GM19193 (cell line): ENCODE measurements around the gene GSTO1.

Experiments used
- POLR2A ChIP-seq: IDR thresholded peaks from 4 replicates; pipeline ENCODE4 v1.6.1; 2011; ENCODE audit not compliant: insufficient read depth, insufficient read length; ENCODE audit errors: extremely low read depth

Gene GSTO1

DNA sequence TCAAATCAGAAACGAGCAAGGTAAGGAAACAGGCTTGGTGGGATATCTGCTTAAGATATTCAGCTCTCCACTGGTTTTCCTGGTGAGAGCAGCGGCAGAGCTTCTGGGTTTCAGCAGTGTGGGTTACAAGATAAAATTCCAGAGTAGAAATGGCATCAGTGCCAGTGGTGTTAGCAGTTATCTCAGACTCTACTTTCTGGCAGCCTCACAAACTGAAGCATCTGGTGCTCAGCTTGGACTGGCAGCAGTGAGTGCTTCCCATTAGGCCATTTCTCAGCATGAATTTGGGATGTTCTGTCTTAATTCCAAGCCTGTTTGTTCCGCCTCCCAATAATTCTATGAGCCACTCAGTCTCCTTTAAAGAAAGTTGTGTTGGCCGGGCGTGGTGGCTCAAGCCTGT, 7.4 kb downstream of the GSTO1 start:
- no peak for TF ChIP-seq POLR2A

DNA sequence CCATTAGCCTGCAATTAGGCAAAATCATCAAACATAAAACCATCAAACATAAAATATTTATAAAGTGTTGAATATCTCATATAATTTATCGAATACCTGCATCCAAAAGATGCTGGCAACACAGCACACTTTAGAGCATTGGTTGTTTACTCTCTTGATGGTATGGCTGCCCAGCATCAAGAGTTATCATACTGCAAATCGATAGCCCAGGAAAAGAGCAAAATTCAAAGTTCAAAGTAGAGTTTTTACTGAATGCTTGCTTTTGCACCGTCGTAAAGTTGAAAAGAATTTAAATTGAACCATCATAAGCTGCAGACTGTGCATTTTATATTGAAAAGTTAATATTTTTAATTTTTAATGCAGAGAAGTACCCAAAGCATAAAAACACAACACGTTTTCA, 10.1 kb downstream of the GSTO1 start:
- no peak for TF ChIP-seq POLR2A

DNA sequence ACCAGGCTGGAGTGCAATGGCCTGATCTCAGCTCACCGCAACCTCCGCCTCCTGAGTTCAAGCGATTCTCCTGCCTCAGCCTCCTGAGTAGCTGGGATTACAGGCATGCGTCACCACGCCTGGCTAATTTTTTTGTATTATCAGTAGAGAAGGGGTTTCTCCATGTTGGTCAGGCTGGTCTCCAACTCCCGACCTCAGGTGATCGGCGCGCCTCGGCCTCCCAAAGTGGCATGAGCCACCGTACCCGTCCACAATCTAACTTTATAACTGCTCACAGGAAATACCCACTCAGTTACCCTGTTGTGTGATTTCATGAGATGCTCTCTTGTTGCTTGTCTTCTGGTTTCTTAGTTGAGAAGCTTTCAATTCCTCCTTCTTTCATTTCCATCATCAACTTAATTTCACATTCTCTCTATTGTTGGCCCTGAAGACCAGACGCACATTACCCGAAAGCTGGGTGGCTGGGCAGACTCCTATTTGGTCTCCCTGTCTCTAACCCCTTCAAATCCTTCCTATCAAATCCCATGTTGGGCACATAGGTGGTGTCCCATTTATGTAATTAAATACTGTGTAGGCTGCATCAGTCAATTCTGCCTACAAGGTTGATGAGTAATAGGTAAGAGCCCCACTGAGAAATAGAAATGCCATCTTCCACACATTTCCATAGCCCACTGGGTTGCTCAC, 13.2 kb downstream of the GSTO1 start:
- no peak for TF ChIP-seq POLR2A

DNA sequence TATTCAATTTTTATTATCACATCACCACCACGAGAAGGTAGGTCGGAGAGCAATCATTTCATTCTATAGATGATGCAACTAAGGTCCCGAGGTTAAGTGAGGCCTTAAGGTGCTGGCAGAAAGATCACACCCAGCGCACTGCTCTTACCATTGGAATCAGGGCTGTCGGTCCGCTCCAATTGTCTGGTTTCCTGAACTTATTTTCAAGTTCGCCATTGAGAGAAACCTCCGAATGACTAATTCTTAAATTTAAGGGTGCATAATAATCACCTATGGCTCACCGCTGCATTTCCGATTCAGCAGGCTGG, 13.7 kb downstream of the GSTO1 start:
- no peak for TF ChIP-seq POLR2A

DNA sequence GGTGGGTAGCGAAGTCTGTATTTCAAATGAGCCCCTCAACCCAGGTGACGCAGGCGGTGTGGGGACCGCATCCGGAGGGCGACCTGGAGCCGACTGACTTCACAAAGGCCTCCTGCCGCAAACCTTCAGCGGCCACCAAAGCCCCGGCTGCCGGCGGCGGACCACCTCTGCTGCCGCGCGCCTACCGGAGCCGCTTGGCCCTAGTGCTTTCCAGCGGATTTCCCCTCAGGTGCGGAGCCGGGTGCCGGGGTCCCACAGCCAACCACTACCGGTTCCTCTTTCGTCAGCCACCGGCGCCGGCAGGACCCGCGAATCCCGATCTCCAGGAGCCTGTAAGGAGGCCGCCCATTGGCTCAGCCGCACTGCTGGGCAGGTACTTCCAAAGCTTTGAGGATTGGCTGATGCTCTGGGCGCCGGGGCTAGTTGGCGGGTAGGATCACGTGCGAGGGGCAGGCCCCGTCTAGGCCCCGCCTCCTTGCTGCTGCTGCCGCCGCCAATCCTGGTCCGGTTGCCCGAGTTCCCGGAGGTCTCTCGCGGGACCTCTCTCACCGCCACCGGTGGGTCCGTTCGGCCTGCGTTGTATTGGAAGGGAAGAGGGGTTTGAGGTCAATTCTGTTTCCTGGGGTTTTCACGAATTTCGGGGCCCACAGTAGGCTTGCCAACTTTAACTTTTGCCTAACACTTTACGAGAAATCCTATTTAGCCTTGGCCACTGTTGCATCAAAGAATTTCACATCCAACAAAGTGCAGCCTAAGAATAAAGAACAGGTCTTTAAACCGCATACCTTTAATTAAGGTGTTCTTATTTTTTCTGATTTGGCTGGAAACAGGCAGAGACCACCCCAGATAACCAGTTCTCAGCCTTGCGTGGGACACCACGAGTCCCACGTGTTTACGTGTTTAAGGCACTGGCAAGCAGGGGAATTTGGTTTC, 14.3 kb downstream of the GSTO1 start, which contains the start of gene GSTO2:
GSTO2 (plus strand) TSS at position 472 of the 933 bp plus-strand sequence. CDS start 5,732 bp downstream, outside the sequence.
- TF ChIP-seq POLR2A = peak; percentile 95

DNA sequence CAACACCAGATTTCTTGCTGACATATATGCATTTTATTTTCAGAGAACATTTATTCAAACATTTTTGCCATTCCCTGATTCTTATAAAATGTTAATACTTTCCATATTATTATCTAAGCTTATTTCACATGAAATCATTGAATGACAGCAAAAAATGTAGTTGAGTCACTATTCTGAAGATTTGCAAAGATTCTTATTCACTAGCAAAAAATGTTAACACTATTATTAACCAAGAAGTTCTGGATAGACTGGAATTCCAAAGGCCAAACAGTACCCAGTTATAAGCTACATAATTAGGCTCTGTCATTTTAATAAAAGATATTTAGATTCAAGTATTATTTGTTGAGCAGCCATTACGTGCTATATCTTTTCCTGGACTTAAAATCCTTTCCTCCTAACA, 18.6 kb downstream of the GSTO1 start:
- no peak for TF ChIP-seq POLR2A

DNA sequence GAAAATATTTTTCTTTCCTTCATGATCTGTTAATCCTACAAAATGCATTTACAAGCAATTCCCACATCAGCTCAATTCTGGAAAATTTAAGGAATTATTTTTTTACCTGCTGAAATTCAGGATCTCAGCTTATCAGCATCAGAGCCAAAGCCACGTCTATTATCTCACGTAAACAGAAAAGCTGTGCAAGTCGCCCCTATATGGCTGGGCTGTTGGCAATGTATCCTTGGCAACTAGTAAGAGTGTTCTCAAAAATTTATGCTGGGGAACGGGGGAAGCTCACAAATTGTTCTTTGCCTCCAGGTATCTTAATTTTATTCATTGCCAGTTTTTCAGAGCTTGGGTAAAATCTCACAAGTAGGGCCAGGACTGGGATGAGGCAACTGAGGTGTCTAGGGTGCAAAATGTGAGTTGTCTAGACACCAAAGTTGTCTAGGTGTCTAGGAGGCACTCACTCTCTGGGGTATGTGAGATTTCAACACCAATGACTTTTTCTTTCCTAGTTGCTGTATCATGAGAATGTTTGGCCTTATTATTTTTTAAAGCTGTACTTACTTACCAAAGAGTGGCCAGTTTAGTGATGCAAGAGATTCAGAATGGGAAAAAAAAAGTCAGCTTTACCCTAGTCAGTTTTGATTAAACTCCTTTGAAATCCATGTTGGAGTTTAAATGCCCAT, 19.3 kb downstream of the GSTO1 start:
- TF ChIP-seq POLR2A = no peak

DNA sequence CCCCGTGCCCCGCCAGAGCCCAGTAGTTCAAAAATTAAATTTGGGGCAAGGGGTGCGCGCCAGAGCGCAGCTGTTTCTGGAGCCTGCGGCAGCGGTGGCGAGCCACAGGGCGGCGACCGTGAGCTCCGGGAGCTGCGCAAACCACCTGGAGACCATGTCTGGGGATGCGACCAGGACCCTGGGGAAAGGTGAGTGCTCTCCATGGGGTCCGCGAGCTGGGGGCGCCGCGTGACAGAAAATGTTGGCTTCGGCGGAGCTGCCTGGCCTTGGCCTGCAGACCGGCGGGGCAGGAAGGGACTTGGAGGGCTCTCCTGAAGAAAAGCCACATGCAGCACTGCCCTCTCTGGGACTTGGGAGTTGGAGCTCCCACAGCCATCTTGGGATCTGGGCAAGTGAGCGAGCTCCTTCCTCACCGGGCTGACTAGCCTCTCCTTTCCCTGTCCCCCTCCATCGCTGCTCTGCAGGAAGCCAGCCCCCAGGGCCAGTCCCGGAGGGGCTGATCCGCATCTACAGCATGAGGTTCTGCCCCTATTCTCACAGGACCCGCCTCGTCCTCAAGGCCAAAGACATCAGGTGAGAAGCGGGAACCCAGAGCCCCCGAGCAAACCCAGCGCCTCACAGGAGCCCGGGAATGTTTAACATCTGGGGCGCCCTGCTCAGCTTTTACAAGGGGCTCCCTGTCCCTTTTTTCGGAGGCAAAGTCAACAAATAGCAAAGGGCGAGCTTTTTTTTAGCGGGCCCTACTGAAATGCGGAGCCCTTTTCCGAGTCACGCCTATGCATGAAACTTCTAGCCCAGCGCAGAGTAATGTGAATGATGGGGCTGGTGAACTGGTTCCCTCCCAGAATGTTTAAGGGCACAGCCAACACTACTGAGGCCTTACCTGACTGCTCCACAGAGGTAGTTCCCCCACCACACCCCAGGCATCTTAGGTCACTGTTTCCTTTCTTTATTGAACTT, 20.4 kb downstream of the GSTO1 start:
- TF ChIP-seq POLR2A = no peak

DNA sequence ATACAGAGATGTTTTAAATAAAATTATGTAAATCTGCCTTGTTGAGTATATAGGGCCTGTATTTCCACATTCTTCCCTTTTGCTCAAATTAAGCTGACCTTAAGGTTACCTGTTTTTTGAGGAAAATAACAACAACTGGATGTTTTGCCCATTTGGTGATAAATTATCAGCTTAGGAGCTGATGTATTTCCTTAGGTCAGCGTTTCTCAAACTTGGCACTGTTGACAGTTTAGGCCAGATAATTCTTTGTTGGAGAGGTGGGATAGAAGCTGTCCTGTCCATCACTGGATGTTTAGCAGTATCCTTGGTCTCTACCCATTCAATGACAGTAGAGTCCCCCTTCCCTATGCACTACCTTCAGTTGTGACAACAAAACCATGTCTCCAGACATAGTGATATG, 21.5 kb downstream of the GSTO1 start:
- TF ChIP-seq POLR2A = no peak

DNA sequence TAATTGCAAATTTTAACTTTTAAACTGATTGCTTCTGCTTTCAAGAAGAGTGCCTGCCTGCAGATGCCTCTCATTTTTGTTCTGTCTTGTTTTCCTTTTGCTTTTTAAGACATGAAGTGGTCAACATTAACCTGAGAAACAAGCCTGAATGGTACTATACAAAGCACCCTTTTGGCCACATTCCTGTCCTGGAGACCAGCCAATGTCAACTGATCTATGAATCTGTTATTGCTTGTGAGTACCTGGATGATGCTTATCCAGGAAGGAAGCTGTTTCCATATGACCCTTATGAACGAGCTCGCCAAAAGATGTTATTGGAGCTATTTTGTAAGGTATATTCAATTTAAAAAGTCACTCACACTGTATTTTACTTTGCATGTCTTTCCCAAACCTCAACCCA, 23.1 kb downstream of the GSTO1 start:
- TF ChIP-seq POLR2A = no peak

DNA sequence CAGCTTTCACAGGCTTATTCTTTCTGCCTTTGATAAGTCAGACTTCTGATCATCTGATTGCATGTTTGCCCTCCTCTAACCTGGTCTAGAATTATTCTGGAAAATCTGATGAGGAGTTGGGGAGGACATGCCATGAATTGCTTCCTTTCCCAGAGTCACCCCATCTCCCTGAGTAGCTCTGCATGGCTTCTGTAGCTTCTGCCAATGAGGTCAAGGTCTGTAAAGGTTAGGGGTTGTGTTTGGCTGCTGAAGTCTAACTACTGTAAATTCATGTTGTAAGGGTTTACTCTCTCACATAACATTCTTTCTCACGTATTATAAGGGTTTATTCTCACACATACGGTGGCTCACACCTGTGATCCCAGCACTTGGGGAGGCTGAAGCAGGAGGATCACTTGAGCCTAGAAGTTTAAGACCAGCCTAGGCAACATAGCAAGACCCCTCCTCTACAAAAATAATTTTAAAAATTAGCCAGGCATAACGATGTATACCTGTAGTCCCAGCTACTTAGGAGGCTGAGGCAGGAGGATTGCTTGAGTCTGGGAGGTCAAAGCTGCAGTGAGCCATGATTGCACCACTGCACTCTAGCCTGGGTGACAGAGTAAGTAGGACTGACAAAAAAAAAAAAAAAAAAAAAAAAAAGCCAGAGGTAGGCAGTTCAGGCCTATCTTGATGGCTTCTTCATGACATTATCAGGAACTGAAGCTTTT, 25.0 kb downstream of the GSTO1 start:
- TF ChIP-seq POLR2A = no peak

DNA sequence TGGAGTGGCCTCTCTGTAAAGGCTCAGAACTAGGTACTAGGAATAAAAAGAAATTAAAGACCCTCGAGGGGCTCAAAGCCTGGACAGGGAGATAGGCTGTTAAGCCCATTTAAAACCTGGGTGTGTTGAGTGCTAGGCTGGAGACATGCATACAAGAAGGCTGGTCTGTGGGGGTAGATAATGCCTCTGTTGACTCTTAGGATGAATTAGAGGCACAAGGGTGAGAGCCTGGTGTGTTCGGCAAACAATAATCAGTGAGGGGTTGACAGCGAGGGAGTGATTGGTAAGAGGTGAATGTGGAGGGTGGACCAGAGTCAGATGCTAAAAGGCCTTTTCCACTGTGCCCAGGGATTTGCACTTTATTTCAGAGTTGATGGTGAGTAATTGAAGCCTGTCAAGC, 27.0 kb downstream of the GSTO1 start:
- no peak for TF ChIP-seq POLR2A

DNA sequence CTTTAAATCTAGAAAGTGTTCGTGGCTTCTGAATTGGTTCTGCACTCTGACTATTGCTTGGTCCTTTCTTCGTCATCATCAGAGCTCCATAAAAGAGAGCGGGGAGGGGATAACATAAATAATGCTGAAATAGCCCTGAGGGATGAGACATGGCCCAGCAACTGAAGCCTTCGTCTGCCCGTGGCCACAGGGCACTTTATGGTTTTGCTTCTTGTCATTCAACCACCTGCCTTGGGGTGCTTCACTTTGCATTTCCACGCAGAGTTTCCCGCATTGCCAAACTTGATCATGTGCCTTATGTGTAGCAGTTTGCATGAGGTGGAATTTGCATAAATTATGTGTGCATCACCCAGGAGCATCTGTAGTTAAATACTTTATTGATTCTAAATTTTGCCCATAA, 30.2 kb downstream of the GSTO1 start:
- TF ChIP-seq POLR2A = no peak

DNA sequence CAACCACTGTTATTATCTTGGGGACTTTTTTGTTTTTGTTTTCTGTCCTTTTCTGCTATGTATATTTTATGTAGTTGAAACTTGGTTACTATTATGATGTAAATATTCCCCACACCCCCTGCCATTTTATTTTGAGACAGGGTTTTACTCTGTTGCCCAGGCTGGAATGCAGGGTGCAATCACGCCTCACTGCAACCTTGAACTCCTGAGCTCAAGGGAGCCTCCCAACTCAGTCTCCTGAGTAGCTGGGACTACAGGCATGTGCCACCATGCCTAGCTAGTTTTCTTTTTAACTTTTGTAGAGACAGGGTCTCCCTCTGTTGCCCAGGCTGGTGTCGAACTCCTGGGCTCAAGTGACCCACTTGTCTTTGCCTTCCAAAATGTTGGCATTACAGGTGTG, 32.2 kb downstream of the GSTO1 start:
- TF ChIP-seq POLR2A = no peak
